Loucy (cell line): ENCODE measurements around the gene MAML2.
"Not testable (repeated sequence)": the region's sequence is repeated elsewhere in the genome, so short reads cannot be mapped to it uniquely, and the experiment has no call there.

ENCODE experiments used
- H2AFZ ChIP-seq: fragments of 200-600 bp; sonication (generic); 2 replicates; pipeline ENCODE4 v1.6.0; 2016; ENCODE audit warnings: antibody characterized with exemption, mild to moderate bottlenecking, low read length, moderate library complexity
- H3F3A ChIP-seq: fragments of 200-600 bp; 2 replicates; pipeline ENCODE4 v1.6.0; 2016; ENCODE audit warnings: antibody characterized with exemption, low read depth, mild to moderate bottlenecking
- H3K27me3 ChIP-seq: fragments of 200-600 bp; sonication (generic); 2 replicates; pipeline ENCODE4 v1.6.1; 2014; ENCODE audit warnings: low read length, mild to moderate bottlenecking; ENCODE audit not compliant: insufficient read depth, poor library complexity, severe bottlenecking
- H3K36me3 ChIP-seq: fragments of 200-600 bp; sonication (generic); 2 replicates; pipeline ENCODE4 v1.6.1; 2016; ENCODE audit warnings: low read length; ENCODE audit not compliant: insufficient read depth
- H3K4me1 ChIP-seq: fragments of 200-600 bp; sonication (generic); 2 replicates; pipeline ENCODE4 v1.5.1; 2014; ENCODE audit warnings: low read length, mild to moderate bottlenecking; ENCODE audit not compliant: insufficient read depth, poor library complexity, severe bottlenecking
- H3K4me2 ChIP-seq: fragments of 200-600 bp; sonication (generic); 2 replicates; pipeline ENCODE4 v1.6.0; 2014; ENCODE audit warnings: antibody characterized with exemption, low read length, low read depth, mild to moderate bottlenecking; ENCODE audit not compliant: poor library complexity, severe bottlenecking
- H3K4me3 ChIP-seq: fragments of 200-600 bp; sonication (generic); 2 replicates; pipeline ENCODE4 v1.5.1; 2014; ENCODE audit warnings: low read length, mild to moderate bottlenecking, mixed read lengths; ENCODE audit not compliant: poor library complexity, severe bottlenecking
- H3K79me2 ChIP-seq: fragments of 200-600 bp; sonication (generic); 2 replicates; pipeline ENCODE4 v1.6.1; 2014; ENCODE audit warnings: low read length; ENCODE audit not compliant: insufficient read depth
- H3K9ac ChIP-seq: fragments of 200-600 bp; sonication (generic); 2 replicates; pipeline ENCODE4 v1.6.0; 2014; ENCODE audit warnings: mild to moderate bottlenecking, low read depth, low read length, moderate library complexity; ENCODE audit not compliant: poor library complexity, severe bottlenecking
- H3K9me2 ChIP-seq: fragments of 200-600 bp; sonication (generic); replicated peaks from 2 replicates; pipeline ENCODE4 v1.6.1; 2016; ENCODE audit warnings: low read depth, low read length, mixed read lengths
- H3K9me3 ChIP-seq: fragments of 200-600 bp; sonication (generic); 2 replicates; pipeline ENCODE4 v1.6.1; 2014; ENCODE audit warnings: mild to moderate bottlenecking, antibody characterized with exemption, low read length, low read depth; ENCODE audit not compliant: insufficient read depth
- H4K20me1 ChIP-seq: fragments of 200-600 bp; sonication (generic); 2 replicates; pipeline ENCODE4 v1.6.0; 2014; ENCODE audit warnings: antibody characterized with exemption, low read length, mild to moderate bottlenecking; ENCODE audit not compliant: insufficient read depth, poor library complexity, severe bottlenecking
- EZH2phosphoT487 ChIP-seq: fragments of 200-600 bp; IDR thresholded peaks from 2 replicates; pipeline ENCODE4 v1.6.1; 2018; ENCODE audit warnings: antibody characterized with exemption, mild to moderate bottlenecking, moderate library complexity, borderline replicate concordance
- TF ChIP-seq, protein P1 (sequence below): fragments of 200-600 bp; sonication (generic); conservative IDR thresholded peaks from 2 replicates; pipeline ENCODE4 v1.5.1; 2014; ENCODE audit warnings: mild to moderate bottlenecking, antibody characterized with exemption, low read length

The MAML2 gene

DNA sequence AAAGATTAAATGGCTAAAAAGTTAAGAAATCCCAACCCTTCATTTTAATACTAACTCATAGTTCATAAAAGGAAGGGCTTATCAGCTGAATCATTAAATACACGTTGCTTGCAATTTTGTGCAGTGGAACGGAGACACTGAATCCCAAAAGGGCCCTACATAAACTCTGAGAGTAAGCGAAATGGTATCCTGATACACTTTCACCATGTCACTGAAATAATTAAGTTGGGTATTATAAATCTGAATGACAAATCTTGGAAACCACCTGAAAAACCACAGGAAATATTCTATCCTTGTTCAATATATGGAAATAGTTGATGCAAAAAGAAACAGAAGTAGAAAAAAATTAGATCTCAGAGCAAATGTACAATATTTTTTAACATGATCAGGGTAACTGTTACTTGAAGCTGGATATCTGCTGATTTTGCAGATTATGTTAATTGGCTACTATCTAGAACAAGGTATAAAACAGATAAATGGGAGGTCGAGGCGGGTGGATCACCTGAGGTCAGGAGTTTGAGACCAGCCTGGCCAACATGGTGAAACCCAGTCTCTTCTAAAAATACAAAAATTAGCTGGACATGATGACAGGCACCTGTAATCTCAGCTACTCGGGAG is 55.1 kb downstream of the MAML2 start:
- Histone ChIP-seq H3K27me3 (no peaks in the 10 kb centered on the region), H3F3A (no peaks in the 10 kb centered on the region), H3K9me2 (no peaks in the 10 kb centered on the region), H3K4me3 (no peak overlapping the region), H3K9ac (no peak overlapping the region), H3K4me1 (no peaks in the 10 kb centered on the region), H3K36me3 (no peaks in the 10 kb centered on the region), H3K9me3 (no peaks in the 10 kb centered on the region), H3K79me2 (no peaks in the 10 kb centered on the region), H4K20me1 (no peaks in the 10 kb centered on the region), H3K4me2 (no peak overlapping the region), H2AFZ (no peak overlapping the region)
- no peak for TF ChIP-seq EZH2phosphoT487
- TF ChIP-seq, protein P1, sequence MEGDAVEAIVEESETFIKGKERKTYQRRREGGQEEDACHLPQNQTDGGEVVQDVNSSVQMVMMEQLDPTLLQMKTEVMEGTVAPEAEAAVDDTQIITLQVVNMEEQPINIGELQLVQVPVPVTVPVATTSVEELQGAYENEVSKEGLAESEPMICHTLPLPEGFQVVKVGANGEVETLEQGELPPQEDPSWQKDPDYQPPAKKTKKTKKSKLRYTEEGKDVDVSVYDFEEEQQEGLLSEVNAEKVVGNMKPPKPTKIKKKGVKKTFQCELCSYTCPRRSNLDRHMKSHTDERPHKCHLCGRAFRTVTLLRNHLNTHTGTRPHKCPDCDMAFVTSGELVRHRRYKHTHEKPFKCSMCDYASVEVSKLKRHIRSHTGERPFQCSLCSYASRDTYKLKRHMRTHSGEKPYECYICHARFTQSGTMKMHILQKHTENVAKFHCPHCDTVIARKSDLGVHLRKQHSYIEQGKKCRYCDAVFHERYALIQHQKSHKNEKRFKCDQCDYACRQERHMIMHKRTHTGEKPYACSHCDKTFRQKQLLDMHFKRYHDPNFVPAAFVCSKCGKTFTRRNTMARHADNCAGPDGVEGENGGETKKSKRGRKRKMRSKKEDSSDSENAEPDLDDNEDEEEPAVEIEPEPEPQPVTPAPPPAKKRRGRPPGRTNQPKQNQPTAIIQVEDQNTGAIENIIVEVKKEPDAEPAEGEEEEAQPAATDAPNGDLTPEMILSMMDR = no peak

DNA sequence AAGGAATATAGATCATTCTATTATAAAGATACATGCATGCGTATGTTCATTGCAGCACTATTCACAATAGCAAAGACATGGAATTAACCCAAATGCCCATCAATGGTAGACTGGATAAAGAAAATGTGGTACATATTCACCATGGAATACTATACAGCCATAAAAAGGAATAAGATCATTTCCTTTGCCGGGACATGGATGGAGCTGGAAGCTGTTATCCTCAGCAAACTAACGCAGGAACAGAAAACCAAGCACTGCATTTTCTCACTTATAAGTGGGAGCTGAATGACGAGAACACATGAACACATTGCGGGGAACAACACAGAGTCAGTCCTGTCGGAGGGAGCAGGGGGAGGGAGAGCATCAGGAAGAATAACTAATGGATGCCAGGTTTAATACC is 57.0 kb downstream of the MAML2 start:
- H3K36me3 ChIP-seq, H3K4me2 ChIP-seq, H4K20me1 ChIP-seq, H3K9ac ChIP-seq, H3K9me3 ChIP-seq, H3K4me3 ChIP-seq, H3F3A ChIP-seq, H3K9me2 ChIP-seq, H3K79me2 ChIP-seq, H3K27me3 ChIP-seq, H2AFZ ChIP-seq, H3K4me1 ChIP-seq: not testable (repeated sequence)

DNA sequence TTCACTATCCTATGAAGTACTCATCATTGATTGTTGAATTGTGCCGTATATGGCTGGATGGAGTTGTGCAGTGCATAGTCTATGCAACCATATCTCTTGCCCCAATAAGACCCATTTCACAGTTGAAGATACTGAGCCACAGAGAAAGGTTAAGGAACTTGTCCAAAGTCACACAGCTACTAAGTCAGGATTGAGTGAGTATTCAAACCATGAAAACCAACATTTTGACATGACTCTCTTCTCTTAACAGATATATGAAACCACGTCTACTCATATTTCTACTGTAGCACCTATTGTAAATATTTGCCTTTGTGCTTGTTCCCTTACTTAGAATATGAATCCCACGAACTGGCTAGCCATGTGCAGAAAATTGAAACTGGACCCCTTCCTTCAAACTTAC is 58.1 kb downstream of the MAML2 start:
- Histone ChIP-seq H3K27me3 (no peaks in the 10 kb centered on the region), H3K4me2 (no peak overlapping the region), H3K4me1 (no peaks in the 10 kb centered on the region), H3K4me3 (no peak overlapping the region), H3K9me2 (no peaks in the 10 kb centered on the region), H2AFZ (no peak overlapping the region), H3K79me2 (no peaks in the 10 kb centered on the region), H3K9me3 (no peaks in the 10 kb centered on the region), H3K36me3 (no peaks in the 10 kb centered on the region), H3F3A (no peaks in the 10 kb centered on the region), H4K20me1 (no peaks in the 10 kb centered on the region), H3K9ac (no peak overlapping the region)
- TF ChIP-seq, protein P1 = no peak
- TF ChIP-seq EZH2phosphoT487 = no peak

DNA sequence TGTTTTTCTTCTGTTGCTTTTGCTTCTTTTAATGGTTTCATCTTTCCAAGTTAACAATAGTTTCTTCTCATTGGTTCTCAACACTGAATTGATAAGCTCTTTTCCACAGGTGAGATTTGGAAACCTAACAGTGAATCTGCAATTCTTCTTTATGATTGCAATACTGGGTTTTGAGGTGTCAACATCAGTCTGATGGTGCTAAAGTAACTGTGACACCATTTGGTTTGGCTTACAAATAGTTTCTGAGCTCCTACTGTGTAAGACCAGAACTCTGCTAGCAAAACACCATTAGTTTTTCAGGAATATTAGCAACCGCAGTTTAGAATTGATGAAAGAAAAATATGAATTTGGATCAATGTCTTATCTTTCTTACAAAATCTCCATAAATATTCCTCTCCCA is 58.6 kb downstream of the MAML2 start:
- Histone ChIP-seq H3K4me2 (no peak overlapping the region), H3F3A (no peaks in the 10 kb centered on the region), H2AFZ (no peak overlapping the region), H3K9me2 (no peaks in the 10 kb centered on the region), H3K79me2 (no peaks in the 10 kb centered on the region), H3K9ac (no peak overlapping the region), H3K4me1 (peaks cover 4% of the 10 kb centered on the region), H4K20me1 (no peaks in the 10 kb centered on the region), H3K36me3 (no peaks in the 10 kb centered on the region), H3K27me3 (no peaks in the 10 kb centered on the region), H3K4me3 (no peak overlapping the region), H3K9me3 (no peaks in the 10 kb centered on the region)
- TF ChIP-seq EZH2phosphoT487 = no peak
- TF ChIP-seq, protein P1 = no peak
